Measurements from ENCODE around the gene EZR.
"Not testable (repeated sequence)": the region's sequence is repeated elsewhere in the genome, so short reads cannot be mapped to it uniquely, and the experiment has no call there.

EZR gene

DNA sequence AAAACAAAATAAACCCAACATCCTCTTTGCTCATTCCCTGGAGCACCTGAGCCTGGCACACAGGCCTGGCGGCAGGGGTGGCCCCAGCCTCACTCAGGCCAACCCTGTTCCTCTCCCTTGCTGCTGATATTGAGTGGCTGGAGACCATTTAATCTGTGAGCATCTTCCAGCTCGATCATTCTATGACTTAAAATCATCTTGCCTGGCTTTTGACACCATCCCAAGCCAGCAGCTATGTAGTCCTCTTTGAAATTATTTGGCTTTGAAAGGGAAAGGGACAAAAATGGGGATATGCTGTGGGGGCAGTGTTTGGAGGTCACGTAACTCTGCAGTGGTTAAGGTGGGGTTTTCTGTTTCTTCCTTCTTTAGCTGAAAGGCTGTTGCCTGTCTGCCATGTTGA is 22.8 kb downstream of the EZR start:
- H3K27me3 ChIP-seq (ENCODE audit: insufficient read depth, poor library complexity, severe bottlenecking): no peaks in the 10 kb centered on the region
- H3K4me3 ChIP-seq (replicated peaks; ENCODE audit: insufficient read depth, low read length): no peak overlapping the region
- DNase-seq (ENCODE audit: low read depth in 1 of 2, low spot score in 1 of 2): no peak
- H3K27ac ChIP-seq (replicated peaks): no peak overlapping the region
- TF ChIP-seq SPI1 (IDR thresholded peaks at IDR 0.05; ENCODE audit: borderline replicate concordance, low read depth) (no peak), CTCF (IDR thresholded peaks at IDR 0.05; ENCODE audit: insufficient read depth, low read length) (no peak), GABPA (IDR thresholded peaks at IDR 0.05; ENCODE audit: low read depth) (no peak), POLR2AphosphoS5 (IDR thresholded peaks at IDR 0.05; ENCODE audit: low read depth) (no peak)
- TF ChIP-seq, protein P1, sequence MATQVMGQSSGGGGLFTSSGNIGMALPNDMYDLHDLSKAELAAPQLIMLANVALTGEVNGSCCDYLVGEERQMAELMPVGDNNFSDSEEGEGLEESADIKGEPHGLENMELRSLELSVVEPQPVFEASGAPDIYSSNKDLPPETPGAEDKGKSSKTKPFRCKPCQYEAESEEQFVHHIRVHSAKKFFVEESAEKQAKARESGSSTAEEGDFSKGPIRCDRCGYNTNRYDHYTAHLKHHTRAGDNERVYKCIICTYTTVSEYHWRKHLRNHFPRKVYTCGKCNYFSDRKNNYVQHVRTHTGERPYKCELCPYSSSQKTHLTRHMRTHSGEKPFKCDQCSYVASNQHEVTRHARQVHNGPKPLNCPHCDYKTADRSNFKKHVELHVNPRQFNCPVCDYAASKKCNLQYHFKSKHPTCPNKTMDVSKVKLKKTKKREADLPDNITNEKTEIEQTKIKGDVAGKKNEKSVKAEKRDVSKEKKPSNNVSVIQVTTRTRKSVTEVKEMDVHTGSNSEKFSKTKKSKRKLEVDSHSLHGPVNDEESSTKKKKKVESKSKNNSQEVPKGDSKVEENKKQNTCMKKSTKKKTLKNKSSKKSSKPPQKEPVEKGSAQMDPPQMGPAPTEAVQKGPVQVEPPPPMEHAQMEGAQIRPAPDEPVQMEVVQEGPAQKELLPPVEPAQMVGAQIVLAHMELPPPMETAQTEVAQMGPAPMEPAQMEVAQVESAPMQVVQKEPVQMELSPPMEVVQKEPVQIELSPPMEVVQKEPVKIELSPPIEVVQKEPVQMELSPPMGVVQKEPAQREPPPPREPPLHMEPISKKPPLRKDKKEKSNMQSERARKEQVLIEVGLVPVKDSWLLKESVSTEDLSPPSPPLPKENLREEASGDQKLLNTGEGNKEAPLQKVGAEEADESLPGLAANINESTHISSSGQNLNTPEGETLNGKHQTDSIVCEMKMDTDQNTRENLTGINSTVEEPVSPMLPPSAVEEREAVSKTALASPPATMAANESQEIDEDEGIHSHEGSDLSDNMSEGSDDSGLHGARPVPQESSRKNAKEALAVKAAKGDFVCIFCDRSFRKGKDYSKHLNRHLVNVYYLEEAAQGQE (IDR thresholded peaks at IDR 0.05; ENCODE audit: insufficient replicate concordance, low read depth): no peak

- Histone ChIP-seq H3K4me3 (replicated peaks; ENCODE audit: insufficient read depth, low read length) (no peak overlapping the region), H3K27ac (replicated peaks) (no peak overlapping the region), H3K27me3 (ENCODE audit: insufficient read depth, poor library complexity, severe bottlenecking) (no peaks in the 10 kb centered on the region)
- DNase-seq (ENCODE audit: low read depth in 1 of 2, low spot score in 1 of 2): no peak
- no peak for TF ChIP-seq GABPA (IDR thresholded peaks at IDR 0.05; ENCODE audit: low read depth)
- TF ChIP-seq, protein P1 (IDR thresholded peaks at IDR 0.05; ENCODE audit: insufficient replicate concordance, low read depth): no peak
- no peak for TF ChIP-seq CTCF (IDR thresholded peaks at IDR 0.05; ENCODE audit: insufficient read depth, low read length)
- no peak for TF ChIP-seq SPI1 (IDR thresholded peaks at IDR 0.05; ENCODE audit: borderline replicate concordance, low read depth)
- no peak for TF ChIP-seq POLR2AphosphoS5 (IDR thresholded peaks at IDR 0.05; ENCODE audit: low read depth)
Measured at GRCh38 chr6:158795516-158795915, 23.7 kb downstream of the EZR start.

- H3K4me3 ChIP-seq (replicated peaks; ENCODE audit: insufficient read depth, low read length): no peak overlapping the region
- DNase-seq (ENCODE audit: low read depth in 1 of 2, low spot score in 1 of 2): peak in 1 of 2 experiments; percentile 16
- H3K27me3 ChIP-seq (ENCODE audit: insufficient read depth, poor library complexity, severe bottlenecking): no peaks in the 10 kb centered on the region
- H3K27ac ChIP-seq (replicated peaks): no peak overlapping the region
- TF ChIP-seq CTCF (IDR thresholded peaks at IDR 0.05; ENCODE audit: insufficient read depth, low read length): no peak
- TF ChIP-seq POLR2AphosphoS5 (IDR thresholded peaks at IDR 0.05; ENCODE audit: low read depth): no peak
- no peak for TF ChIP-seq SPI1 (IDR thresholded peaks at IDR 0.05; ENCODE audit: borderline replicate concordance, low read depth)
- TF ChIP-seq, protein P1 (IDR thresholded peaks at IDR 0.05; ENCODE audit: insufficient replicate concordance, low read depth): no peak
- TF ChIP-seq GABPA (IDR thresholded peaks at IDR 0.05; ENCODE audit: low read depth): no peak
Measured at GRCh38 chr6:158793432-158793831, 25.7 kb downstream of the EZR start.

DNA sequence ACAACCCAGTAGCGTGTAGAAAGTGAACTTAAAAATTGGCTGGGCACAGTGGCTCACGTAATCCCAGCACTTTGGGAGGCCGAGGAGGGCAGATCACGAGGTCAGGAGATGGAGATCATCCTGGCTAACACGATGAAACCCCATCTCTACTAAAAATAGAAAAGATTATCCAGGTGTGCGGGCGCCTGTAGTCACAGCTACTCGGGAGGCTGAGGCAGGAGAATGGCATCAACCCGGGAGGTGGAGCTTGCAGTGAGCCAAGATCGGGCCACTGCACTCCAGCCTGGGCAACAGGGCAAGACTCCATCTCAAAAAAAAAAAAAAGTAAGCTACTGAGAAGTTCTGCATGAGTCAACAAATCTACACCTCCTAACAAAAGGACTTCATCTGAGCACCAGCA is 26.7 kb downstream of the EZR start:
- H3K4me3 ChIP-seq (replicated peaks; ENCODE audit: insufficient read depth, low read length); H3K27ac ChIP-seq (replicated peaks); DNase-seq (ENCODE audit: low read depth in 1 of 2, low spot score in 1 of 2); H3K27me3 ChIP-seq (ENCODE audit: insufficient read depth, poor library complexity, severe bottlenecking): not testable (repeated sequence)

Measured in HL-60 (cell line).